Activated T-cell treated with anti-CD3 and anti-CD28 coated beads for 48 hours (primary cell): ENCODE results near the gene LRRC73.
"Not testable (repeated sequence)": the region's sequence is repeated elsewhere in the genome, so short reads cannot be mapped to it uniquely, and the experiment has no call there.

Source experiments
- DNase-seq: peaks from one replicate; pipeline ENCODE4 v3.0.0-alpha.2; 2020; ENCODE audit warnings: low read depth

Gene LRRC73

DNA sequence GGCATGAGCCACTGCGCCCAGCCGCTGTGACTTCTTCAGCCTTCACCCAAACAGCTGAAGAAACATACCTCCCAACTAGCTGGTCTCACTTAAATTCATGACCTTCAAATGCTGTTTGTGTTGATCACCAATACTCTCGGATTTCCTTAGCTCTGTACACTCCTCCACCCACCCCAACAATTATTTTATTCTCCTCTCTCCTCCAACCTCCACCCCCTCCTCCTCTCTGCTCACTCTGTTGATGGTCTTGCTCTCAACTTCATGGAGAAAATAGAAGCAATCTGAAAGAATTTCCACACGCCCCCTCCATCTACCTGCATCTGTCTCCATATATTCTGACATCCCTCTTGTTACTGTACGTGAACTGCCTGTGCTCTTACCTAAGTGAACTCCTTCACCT lies 48.2 kb downstream of the LRRC73 start:
- no peak for DNase-seq

DNA sequence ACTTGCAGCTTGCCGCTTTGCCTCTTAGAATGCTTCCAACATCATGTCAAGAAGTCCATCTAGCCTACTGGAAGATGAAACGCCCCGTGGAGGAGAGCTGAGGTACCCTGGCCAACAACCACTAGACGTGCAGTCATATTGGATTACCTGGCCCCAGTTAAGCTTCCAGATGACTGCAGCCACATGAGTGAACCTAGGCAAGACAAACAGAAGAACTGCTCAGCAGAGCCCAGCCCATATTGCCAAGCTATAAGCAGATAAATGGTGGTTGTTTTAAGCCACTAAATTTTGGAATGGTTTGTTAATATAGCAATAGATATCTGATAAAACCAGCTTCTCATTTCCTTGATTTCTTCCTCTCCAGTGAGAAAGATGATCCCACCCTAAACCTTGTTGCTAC lies 50.1 kb downstream of the LRRC73 start:
- no peak for DNase-seq

- DNase-seq, result no peak
These were observed 50.6 kb downstream of the LRRC73 start for GRCh38 chr6:43459535-43459934.

GRCh38 chr6:43458154-43458553 lies 52.0 kb downstream of the LRRC73 start:
- DNase-seq, result not testable (repeated sequence)

- no peak for DNase-seq
These were observed 52.5 kb downstream of the LRRC73 start for GRCh38 chr6:43457643-43458042.
